WTC11 (cell line): ENCODE results near the gene FHL5. TPM values are rescaled to one million over a fixed set of nuclear protein-coding genes. Genes with fewer than 3 reads are reported as not detected.
A peak's percentile ranks its signal among the peaks of the same experiment; 100 is the strongest.

Experiments used
- ATF1 ChIP-seq: sonication (generic); formaldehyde crosslinking; IDR thresholded peaks from 2 replicates; pipeline ENCODE4 v1.8.1; 2023; ENCODE audit warnings: mild to moderate bottlenecking, moderate library complexity, missing genetic modification reagents
- CDX4 ChIP-seq: fragments of 250-450 bp; sonication (Bioruptor Pico); IDR thresholded peaks from 2 replicates; pipeline ENCODE4 v1.9.0; 2021; ENCODE audit warnings: moderate library complexity, mild to moderate bottlenecking, inconsistent platforms, borderline replicate concordance
- CREB1 ChIP-seq: sonication (generic); formaldehyde crosslinking; IDR thresholded peaks from 2 replicates; pipeline ENCODE4 v1.8.0; 2023; ENCODE audit warnings: mild to moderate bottlenecking, missing genetic modification reagents
- EMX1 ChIP-seq: fragments of 250-450 bp; sonication (Bioruptor Pico); IDR thresholded peaks from 2 replicates; pipeline ENCODE4 v1.8.0; 2021; ENCODE audit warnings: mild to moderate bottlenecking
- FOXK1 ChIP-seq: sonication (generic); formaldehyde crosslinking; IDR thresholded peaks from 2 replicates; pipeline ENCODE4 v1.8.0; 2022; ENCODE audit warnings: mild to moderate bottlenecking, moderate library complexity, missing genetic modification reagents
- JUN ChIP-seq: sonication (generic); formaldehyde crosslinking; IDR thresholded peaks from 2 replicates; pipeline ENCODE4 v1.8.0; 2023; ENCODE audit warnings: mild to moderate bottlenecking, missing genetic modification reagents
- KAT7 ChIP-seq: sonication (generic); formaldehyde crosslinking; IDR thresholded peaks from 2 replicates; pipeline ENCODE4 v1.8.1; 2023; ENCODE audit warnings: missing genetic modification reagents, mild to moderate bottlenecking, borderline replicate concordance
- NFATC4 ChIP-seq: fragments of 250-450 bp; sonication (Bioruptor Pico); IDR thresholded peaks from 2 replicates; pipeline ENCODE4 v1.9.0; 2021; ENCODE audit warnings: mild to moderate bottlenecking
- OVOL2 ChIP-seq: fragments of 250-450 bp; sonication (Bioruptor Pico); IDR thresholded peaks from 2 replicates; pipeline ENCODE4 v1.9.0; 2021; ENCODE audit warnings: mild to moderate bottlenecking, borderline replicate concordance
- RELA ChIP-seq: sonication (generic); formaldehyde crosslinking; IDR thresholded peaks from 2 replicates; pipeline ENCODE4 v1.8.1; 2022; ENCODE audit warnings: missing genetic modification reagents, mild to moderate bottlenecking, borderline replicate concordance
- SP1 ChIP-seq: sonication (generic); formaldehyde crosslinking; conservative IDR thresholded peaks from 2 replicates; pipeline ENCODE4 v1.8.1; 2022; ENCODE audit warnings: missing genetic modification reagents
- TCF7 ChIP-seq: sonication (generic); formaldehyde crosslinking; IDR thresholded peaks from 2 replicates; pipeline ENCODE4 v1.8.0; 2022; ENCODE audit warnings: mild to moderate bottlenecking, low read depth, missing genetic modification reagents, moderate library complexity
- USF1 ChIP-seq: sonication (generic); formaldehyde crosslinking; IDR thresholded peaks from 2 replicates; pipeline ENCODE4 v1.8.0; 2022; ENCODE audit warnings: mild to moderate bottlenecking, missing genetic modification reagents
- ZBTB21 ChIP-seq: sonication (generic); formaldehyde crosslinking; IDR thresholded peaks from 2 replicates; pipeline ENCODE4 v1.8.1; 2023; ENCODE audit warnings: mild to moderate bottlenecking, missing genetic modification reagents, borderline replicate concordance
- ZNF138 ChIP-seq: sonication (generic); formaldehyde crosslinking; conservative IDR thresholded peaks from 2 replicates; pipeline ENCODE4 v1.8.1; 2022; ENCODE audit warnings: mild to moderate bottlenecking, moderate library complexity, missing genetic modification reagents
- ZNF219 ChIP-seq: sonication (generic); formaldehyde crosslinking; IDR thresholded peaks from 2 replicates; pipeline ENCODE4 v1.8.0; 2023; ENCODE audit warnings: missing genetic modification reagents, mild to moderate bottlenecking, borderline replicate concordance
- ZNF416 ChIP-seq: fragments of 250-450 bp; sonication (Bioruptor Pico); IDR thresholded peaks from 2 replicates; pipeline ENCODE4 v1.9.0; 2021; ENCODE audit warnings: mild to moderate bottlenecking, inconsistent platforms
- total RNA-seq: library from RNA; stranded (reverse); gene quantifications from 3 replicates; pipeline ENCODE4 v1.2.3, GENCODE V29; 2021
- TF ChIP-seq, protein P1 (sequence below): fragments of 250-450 bp; sonication (Bioruptor Pico); conservative IDR thresholded peaks from 2 replicates; pipeline ENCODE4 v1.9.0; 2021; ENCODE audit warnings: mild to moderate bottlenecking
- TF ChIP-seq, protein P2 (sequence below): sonication (generic); formaldehyde crosslinking; IDR thresholded peaks from 2 replicates; pipeline ENCODE4 v1.8.1; 2022; ENCODE audit warnings: mild to moderate bottlenecking, moderate library complexity, missing genetic modification reagents
- TF ChIP-seq, protein P3 (sequence below): fragments of 250-450 bp; sonication (Bioruptor Pico); IDR thresholded peaks from 2 replicates; pipeline ENCODE4 v1.9.0; 2021; ENCODE audit warnings: mild to moderate bottlenecking, borderline replicate concordance
- TF ChIP-seq, protein P4 (sequence below): fragments of 250-450 bp; sonication (Bioruptor Pico); IDR thresholded peaks from 2 replicates; pipeline ENCODE4 v1.8.0; 2021; ENCODE audit warnings: mild to moderate bottlenecking
- TF ChIP-seq, protein P5 (sequence below): sonication (generic); formaldehyde crosslinking; IDR thresholded peaks from 2 replicates; pipeline ENCODE4 v1.8.1; 2022; ENCODE audit warnings: low read depth, mild to moderate bottlenecking, moderate library complexity, missing genetic modification reagents, borderline replicate concordance
- TF ChIP-seq, protein P6 (sequence below): fragments of 250-450 bp; sonication (Bioruptor Pico); IDR thresholded peaks from 2 replicates; pipeline ENCODE4 v2.1.2; 2022; ENCODE audit warnings: mild to moderate bottlenecking, moderate library complexity
- TF ChIP-seq, protein P7 (sequence below): sonication (generic); formaldehyde crosslinking; IDR thresholded peaks from 2 replicates; pipeline ENCODE4 v1.8.1; 2022; ENCODE audit warnings: low read depth, missing genetic modification reagents, borderline replicate concordance

FHL5 gene
- total RNA-seq, 1 experiment from 2014 or later = not detected

GRCh38 chr6:96521644-96522464 is 41.1 kb upstream of the FHL5 start, which contains the start of gene UFL1 (continued):
- TF ChIP-seq, protein P1, sequence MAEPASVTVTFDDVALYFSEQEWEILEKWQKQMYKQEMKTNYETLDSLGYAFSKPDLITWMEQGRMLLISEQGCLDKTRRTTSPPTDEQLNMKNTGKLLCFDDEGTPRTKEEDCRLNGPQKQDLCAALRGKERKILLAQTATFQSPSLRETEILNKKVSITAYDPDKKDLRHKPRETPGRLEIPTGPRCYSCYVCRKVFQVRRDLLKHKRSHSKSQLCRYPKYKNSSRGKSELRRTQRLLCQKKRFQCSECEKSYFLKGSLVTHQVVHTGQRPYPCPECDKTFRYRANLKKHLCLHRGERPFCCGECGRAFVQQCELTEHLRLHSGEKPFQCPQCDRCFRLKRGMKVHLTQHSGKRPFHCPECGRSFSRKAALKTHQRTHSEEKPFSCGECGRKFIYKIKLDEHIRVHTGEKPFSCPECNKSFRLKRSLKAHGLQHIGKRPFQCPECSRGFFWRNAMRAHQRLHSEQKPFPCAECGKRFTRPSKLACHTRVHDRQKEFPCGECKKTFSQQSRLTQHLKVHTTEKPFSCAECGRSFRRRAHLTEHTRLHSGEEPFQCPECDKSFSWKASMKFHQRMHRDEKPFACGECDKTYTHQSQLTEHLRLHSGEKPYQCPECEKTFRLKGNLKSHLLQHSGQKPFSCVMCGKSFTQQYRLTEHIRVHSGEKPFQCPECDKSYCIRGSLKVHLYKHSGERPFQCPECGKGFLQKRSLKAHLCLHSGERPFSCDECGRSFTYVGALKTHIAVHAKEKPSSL = no peak
- TF ChIP-seq ZNF219 (CRISPR knock-in tag) (no peak), JUN (CRISPR knock-in tag) (no peak), KAT7 (CRISPR knock-in tag) (peak; percentile 96; the same call in 1 of the 2 replicates), ZBTB21 (CRISPR knock-in tag) (peak; percentile 86; the same call in 1 of the 2 replicates), TCF7 (no peak), CDX4 (CRISPR knock-in tag) (no peak), FOXK1 (CRISPR knock-in tag) (peak; percentile 86), EMX1 (CRISPR knock-in tag) (no peak), ZNF138 (CRISPR knock-in tag) (no peak), CREB1 (peak; percentile 81), OVOL2 (no peak), SP1 (CRISPR knock-in tag) (peak; percentile 92), USF1 (no peak), ZNF416 (CRISPR knock-in tag) (no peak), NFATC4 (no peak), ATF1 (CRISPR knock-in tag) (no peak), RELA (CRISPR knock-in tag) (peak; percentile 64; the same call in 1 of the 2 replicates)
- TF ChIP-seq, protein P2, sequence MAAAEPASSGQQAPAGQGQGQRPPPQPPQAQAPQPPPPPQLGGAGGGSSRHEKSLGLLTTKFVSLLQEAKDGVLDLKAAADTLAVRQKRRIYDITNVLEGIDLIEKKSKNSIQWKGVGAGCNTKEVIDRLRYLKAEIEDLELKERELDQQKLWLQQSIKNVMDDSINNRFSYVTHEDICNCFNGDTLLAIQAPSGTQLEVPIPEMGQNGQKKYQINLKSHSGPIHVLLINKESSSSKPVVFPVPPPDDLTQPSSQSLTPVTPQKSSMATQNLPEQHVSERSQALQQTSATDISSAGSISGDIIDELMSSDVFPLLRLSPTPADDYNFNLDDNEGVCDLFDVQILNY (CRISPR knock-in tag) = peak; percentile 44; the same call in 1 of the 2 replicates
- TF ChIP-seq, protein P3, sequence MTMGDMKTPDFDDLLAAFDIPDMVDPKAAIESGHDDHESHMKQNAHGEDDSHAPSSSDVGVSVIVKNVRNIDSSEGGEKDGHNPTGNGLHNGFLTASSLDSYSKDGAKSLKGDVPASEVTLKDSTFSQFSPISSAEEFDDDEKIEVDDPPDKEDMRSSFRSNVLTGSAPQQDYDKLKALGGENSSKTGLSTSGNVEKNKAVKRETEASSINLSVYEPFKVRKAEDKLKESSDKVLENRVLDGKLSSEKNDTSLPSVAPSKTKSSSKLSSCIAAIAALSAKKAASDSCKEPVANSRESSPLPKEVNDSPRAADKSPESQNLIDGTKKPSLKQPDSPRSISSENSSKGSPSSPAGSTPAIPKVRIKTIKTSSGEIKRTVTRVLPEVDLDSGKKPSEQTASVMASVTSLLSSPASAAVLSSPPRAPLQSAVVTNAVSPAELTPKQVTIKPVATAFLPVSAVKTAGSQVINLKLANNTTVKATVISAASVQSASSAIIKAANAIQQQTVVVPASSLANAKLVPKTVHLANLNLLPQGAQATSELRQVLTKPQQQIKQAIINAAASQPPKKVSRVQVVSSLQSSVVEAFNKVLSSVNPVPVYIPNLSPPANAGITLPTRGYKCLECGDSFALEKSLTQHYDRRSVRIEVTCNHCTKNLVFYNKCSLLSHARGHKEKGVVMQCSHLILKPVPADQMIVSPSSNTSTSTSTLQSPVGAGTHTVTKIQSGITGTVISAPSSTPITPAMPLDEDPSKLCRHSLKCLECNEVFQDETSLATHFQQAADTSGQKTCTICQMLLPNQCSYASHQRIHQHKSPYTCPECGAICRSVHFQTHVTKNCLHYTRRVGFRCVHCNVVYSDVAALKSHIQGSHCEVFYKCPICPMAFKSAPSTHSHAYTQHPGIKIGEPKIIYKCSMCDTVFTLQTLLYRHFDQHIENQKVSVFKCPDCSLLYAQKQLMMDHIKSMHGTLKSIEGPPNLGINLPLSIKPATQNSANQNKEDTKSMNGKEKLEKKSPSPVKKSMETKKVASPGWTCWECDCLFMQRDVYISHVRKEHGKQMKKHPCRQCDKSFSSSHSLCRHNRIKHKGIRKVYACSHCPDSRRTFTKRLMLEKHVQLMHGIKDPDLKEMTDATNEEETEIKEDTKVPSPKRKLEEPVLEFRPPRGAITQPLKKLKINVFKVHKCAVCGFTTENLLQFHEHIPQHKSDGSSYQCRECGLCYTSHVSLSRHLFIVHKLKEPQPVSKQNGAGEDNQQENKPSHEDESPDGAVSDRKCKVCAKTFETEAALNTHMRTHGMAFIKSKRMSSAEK (CRISPR knock-in tag) = no peak
- TF ChIP-seq, protein P4, sequence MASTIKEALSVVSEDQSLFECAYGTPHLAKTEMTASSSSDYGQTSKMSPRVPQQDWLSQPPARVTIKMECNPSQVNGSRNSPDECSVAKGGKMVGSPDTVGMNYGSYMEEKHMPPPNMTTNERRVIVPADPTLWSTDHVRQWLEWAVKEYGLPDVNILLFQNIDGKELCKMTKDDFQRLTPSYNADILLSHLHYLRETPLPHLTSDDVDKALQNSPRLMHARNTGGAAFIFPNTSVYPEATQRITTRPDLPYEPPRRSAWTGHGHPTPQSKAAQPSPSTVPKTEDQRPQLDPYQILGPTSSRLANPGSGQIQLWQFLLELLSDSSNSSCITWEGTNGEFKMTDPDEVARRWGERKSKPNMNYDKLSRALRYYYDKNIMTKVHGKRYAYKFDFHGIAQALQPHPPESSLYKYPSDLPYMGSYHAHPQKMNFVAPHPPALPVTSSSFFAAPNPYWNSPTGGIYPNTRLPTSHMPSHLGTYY (CRISPR knock-in tag) = no peak
- TF ChIP-seq, protein P5, sequence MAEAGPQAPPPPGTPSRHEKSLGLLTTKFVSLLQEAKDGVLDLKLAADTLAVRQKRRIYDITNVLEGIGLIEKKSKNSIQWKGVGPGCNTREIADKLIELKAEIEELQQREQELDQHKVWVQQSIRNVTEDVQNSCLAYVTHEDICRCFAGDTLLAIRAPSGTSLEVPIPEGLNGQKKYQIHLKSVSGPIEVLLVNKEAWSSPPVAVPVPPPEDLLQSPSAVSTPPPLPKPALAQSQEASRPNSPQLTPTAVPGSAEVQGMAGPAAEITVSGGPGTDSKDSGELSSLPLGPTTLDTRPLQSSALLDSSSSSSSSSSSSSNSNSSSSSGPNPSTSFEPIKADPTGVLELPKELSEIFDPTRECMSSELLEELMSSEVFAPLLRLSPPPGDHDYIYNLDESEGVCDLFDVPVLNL (CRISPR knock-in tag) = no peak
- TF ChIP-seq, protein P6, sequence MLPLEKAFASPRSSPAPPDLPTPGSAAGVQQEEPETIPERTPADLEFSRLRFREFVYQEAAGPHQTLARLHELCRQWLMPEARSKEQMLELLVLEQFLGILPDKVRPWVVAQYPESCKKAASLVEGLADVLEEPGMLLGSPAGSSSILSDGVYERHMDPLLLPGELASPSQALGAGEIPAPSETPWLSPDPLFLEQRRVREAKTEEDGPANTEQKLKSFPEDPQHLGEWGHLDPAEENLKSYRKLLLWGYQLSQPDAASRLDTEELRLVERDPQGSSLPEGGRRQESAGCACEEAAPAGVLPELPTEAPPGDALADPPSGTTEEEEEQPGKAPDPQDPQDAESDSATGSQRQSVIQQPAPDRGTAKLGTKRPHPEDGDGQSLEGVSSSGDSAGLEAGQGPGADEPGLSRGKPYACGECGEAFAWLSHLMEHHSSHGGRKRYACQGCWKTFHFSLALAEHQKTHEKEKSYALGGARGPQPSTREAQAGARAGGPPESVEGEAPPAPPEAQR (CRISPR knock-in tag) = no peak
- TF ChIP-seq, protein P7, sequence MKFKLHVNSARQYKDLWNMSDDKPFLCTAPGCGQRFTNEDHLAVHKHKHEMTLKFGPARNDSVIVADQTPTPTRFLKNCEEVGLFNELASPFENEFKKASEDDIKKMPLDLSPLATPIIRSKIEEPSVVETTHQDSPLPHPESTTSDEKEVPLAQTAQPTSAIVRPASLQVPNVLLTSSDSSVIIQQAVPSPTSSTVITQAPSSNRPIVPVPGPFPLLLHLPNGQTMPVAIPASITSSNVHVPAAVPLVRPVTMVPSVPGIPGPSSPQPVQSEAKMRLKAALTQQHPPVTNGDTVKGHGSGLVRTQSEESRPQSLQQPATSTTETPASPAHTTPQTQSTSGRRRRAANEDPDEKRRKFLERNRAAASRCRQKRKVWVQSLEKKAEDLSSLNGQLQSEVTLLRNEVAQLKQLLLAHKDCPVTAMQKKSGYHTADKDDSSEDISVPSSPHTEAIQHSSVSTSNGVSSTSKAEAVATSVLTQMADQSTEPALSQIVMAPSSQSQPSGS (CRISPR knock-in tag) = no peak
